Activated CD8-positive, alpha-beta memory T cell treated with anti-CD3 and anti-CD28 coated beads for 4 hours (primary cell): ENCODE results near the gene GATD1.
A peak's percentile ranks its signal among the peaks of the same experiment; 100 is the strongest.

Source experiments
- DNase-seq, 2 donors: peaks; one replicate each; pipeline ENCODE4 v3.0.0-alpha.2; 2020; ENCODE audit warnings: low read depth in 2 of 2

The GATD1 gene

DNA sequence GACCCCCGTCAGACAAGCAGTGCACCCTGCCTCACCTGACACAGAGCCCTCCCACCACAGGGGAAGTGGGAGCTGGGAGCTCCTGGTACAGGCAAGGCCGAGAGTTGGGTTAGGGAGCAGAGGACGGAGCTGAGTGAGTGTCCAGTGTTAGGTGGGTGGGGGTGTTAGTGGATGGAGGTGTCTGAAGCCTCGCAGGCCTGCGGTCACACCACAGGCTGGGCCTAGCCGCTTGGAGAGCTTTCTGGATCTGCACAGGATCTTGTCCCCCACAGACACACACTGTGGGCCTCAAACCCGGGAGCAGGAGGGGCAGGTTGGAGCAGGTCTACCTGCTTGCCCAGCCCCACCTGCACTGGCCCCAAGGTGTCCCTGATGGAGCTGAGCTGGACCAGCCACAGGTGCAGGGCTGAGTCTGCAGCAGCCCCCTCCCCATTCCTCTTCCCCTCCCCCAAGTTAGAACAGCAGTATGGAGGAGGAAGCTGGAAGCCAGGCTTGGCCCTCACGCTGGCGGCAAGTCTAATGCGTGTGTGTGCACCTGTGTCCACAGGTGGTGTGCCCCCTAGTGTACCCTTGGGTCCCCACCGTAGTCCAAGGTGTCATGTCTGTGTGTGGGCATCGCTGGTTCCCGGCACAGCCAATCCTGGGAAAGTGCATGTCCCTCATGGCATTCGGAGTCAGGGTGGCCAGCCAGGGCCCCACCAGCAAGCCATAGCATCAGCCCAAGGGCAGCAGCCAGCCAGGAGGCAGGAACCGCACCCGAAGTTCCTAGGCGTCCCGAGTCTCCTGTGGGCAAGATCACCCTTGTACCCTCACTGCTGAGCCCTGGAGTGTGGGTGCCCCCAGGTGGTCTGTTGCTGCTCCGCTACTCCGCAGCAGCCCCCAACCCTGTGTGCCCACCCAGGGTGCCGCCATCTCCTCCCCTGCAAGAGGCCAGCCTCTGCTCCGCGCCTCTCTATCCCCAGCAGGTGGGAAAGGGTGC lies 2.0 kb upstream of the GATD1 start:
- DNase-seq = no peak

DNA sequence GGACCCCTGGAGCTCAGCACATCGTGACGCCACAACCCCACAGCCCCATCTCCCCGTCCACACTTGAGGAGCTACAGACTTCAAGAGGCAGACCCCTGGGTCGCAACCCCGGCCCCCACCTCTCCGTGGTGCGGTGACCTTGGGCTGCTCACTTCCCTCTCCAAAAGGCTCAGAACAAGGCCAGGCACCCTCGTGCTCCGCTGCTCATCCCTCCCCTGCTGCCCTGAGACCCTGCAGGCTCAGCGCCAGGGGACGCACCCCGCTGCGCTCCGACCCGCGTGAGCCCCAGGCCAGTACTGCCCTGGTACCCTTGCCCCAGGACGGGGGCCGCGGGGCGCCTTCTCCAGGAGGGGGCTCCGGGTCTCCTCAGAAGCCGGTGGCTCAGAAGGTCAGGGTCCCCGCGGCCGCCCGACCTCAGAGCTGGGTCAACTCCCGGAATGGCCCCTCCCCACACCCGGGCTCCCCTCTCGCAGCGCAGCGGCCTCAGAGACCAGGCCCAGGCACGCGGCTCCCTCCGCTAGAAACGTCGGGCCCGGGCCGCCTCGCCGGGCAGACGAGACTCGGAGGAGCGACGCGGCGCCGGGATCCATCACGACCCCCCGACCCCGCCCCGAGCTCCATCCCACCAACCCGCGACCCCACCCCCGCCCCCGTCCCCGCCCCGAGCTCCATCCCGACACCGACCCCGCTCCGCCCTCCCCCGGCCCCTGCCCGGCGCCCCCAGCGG lies 563 bp downstream of the GATD1 start:
- no peak for DNase-seq

DNA sequence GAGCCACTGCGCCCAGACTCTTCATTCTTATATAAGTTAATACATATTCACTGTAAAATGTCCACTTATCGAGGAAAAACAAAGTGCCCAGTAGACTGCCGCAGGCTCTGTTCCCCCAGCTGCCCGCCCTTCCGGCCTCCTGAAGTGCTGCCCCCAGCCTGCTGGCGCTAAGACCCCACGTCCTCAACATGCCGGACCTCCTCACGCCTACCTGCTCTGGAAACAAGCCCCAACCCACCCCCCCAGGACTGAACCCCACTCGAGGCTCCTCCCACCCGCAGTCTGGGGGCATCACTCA lies 1.1 kb downstream of the GATD1 start:
- DNase-seq = no peak

DNA sequence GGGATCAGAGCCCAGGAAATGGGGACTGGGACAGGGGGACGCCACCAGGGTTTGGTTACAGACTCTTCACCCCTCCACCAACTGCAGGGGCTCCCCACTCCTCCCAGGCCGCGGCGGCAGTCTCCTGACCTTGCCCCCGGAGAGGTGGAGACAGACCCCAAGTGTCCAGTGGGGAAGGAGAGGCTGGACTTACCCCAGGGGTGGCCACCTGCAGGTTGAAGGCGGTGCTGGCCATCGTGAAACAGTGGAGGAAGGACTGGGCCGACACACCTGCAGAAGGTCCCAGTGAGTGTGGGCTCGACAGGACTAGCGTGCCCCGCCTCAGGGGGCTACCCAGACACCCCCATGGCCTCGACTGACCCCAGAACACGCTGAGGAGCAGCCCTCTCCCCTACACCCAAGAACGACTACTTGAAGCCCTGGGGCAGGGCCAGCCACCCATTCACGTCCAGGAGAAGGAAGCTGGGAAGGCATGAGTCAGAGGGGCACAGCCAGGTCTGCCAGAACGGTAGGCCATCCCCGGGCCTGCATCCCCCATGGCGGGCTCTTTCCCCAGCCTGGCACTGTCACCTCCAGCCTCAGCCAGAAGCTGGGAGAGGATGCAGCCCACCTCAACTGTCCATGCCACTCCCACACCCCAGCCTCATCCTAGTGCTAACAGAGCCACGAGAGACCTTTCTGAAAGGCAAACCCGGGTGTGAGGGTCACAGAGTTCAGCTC lies 2.3 kb downstream of the GATD1 start:
- DNase-seq = no peak

DNA sequence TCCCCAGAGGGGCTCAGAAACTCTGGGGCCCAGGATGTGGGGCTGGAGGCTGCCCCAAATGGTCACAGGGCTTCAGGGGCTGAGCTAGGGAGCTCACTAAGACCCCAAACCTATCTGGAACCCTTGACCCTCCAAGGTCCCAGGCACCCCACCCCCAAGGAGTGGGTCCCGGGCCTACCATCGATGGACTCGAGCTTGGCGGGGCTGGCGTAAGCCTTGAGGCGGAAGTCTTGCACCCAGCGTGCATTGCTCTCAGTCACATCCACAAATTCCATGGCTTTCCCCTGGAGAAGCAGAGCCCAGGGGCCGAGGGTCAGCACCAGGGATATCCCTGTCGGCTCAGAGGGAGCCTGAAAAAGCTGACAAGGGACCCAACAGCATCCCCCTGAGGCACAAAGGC lies 3.5 kb downstream of the GATD1 start:
- no peak for DNase-seq

DNA sequence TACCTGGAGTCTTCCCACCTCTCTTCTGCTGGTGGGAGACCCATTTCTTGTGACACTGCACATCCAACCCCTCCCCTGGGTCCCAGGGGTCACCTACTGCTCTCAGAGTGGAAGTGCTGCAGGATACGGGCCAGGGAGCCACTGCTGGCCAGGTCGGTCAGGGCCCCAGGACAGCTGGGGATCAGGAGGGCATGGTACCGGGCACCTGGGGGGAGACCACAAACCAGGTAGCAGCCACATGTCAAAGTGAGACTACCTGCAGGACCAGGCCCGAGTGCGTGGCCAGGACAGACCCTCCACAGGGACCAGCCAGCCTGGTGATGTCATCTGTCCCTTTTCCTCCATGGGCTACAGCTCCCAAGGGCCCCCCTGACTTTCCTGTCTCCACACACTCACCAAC lies 3.9 kb downstream of the GATD1 start:
- DNase-seq = no peak

DNA sequence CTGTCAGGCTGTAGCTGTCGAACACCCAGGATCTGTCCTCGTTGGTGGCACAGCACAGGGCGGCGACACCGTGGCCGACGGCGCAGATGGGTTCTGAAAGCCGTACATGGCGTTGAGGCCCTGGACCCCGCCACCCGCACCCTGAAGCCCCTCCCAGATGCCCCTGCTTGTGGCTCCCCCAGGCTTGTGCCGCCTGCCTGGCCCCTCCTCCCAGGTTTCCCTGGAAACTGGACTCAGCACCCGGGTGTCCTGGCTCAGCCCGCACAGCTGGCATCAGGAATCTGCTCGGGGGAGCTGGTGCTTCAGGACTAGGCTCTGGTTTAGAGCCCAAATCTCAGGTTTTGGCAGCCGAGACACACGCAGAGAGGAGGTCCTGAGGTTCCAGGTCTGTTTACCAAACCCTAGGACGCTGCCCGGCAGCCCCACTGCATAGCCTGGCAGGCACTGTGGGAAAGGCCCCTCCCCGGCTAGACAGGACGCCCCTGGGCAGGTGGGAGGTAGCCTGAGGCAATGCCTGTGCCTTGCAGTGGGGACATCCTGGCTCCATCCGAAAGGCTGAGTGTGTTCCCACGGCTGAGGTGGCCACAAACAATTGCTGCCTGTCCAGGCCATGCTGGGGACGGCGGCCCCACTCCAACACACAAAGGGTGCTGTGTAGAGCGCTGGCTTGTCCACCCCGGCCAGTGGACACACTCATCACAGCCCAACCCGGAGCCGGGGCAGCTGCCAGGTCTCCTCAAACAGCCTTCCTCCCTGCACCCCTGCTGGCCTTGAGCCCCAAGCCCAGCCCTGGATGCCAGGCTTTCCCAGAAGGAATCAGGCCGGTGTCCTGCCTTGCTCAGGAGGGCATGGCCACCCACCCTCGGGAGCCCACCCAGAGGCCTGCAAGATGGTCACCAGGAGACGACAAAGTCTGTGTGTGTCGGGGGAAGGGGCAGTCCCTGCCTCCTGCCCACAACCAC lies 4.6 kb downstream of the GATD1 start:
- DNase-seq = no peak

DNA sequence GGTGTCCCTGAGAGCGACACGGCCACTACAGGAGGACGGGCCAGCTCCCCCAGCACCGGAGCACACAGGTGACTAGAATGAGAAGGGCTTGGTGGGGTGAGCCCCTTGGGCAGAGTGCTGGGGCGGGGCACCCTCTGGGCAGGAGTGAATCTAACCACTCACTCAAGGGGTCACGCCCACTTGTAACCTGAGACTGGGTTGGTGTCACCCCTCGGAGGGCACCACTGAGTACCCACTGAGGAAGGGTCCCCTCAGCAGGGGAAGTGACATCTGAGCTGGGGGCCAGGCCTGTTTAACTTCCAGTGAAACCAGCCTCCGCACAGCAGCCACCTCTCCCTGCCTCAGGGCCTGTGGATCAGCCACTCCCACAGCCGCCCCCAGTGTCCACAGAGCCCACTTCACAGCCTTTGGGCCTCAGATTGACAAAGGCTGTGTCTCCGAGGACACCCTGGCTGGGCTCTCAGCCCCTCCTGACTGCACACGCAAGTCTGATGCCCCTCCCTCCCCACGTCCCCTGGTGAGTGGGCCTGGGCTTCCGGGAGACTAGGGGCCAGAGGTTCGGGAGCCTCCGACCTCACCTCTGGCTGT lies 5.6 kb downstream of the GATD1 start:
- no peak for DNase-seq

DNA sequence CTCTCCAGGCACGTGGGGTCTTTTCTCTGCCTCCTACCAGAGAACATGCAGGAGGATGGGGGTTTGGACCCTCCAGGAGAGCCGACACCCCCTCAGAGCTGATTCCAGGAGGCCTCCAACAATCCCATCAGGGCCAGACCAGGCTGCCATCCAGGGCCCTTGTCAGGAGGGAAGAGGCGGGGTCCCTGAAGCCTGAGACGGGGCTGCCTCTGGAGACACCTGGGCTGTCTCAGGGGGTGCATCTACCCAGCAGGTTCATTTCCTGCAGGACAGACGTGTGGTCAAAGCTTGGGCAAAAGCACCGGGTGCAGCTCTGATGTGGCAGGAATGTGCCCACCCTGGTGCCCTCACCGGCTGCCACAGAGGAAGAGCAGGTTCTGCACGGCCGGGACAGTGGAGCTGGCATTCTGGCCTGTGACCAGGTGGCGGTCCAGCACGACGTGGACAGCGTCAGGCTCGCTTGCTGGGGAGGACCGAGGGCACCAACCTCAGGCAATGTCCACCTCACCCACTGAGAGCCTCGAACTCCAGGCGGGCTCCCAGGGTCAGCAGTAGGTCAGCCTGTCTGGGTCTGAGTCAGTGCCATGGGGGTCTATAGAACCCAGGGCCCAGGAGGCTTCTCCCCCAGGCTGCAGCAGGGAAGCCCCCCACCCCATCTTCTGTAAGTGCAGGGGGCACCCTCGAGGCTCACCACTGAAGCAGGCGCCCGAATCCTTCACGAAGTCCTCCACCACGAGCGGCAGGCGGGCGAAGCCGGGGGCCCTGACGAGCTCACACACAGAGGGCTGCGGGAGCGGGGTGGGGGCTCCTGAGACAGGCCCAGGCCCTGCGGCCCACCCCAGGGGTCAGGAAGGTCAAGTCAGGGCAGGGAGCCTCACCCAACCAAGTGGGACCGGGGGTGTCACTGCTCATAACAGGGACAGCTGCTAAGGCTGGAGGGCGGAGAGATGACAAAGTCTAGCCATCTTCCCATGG lies 6.4 kb downstream of the GATD1 start:
- DNase-seq = no peak

DNA sequence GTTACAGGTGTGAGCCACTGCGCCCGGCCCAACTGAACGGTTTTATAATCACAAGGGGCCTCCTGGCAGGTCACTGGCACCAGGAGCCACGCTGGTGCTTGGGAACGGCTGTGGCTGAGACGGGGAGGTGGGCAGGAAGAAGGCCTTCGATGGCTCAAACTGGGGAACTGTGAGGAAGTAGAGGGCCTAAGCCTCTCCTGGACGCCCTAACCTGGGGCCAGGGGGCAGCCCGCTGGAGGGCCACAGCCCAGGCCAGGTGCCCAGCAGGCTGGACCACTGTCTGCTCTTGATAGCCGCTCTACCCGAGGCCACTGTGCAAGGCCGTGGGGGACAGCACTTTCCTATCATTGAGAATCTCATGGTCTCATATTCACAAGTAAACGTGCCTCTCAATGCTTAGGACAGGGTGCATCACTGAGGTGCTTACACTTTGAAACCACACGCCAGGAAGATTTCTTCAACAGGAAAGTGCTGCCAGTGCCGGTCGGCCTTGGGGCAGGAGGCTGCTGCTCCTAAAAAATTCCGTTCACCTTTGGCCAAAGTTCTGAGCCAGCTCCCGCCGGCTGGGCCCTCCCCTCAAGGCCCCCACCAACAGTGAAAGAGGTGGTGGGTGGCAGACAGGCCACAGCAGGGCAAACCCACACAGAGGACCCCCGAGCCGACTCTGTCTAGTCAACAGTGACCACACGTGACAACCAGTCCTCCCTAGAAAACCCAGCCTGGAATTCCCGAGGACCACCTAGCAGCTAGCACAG lies 7.2 kb downstream of the GATD1 start:
- DNase-seq = no peak

DNA sequence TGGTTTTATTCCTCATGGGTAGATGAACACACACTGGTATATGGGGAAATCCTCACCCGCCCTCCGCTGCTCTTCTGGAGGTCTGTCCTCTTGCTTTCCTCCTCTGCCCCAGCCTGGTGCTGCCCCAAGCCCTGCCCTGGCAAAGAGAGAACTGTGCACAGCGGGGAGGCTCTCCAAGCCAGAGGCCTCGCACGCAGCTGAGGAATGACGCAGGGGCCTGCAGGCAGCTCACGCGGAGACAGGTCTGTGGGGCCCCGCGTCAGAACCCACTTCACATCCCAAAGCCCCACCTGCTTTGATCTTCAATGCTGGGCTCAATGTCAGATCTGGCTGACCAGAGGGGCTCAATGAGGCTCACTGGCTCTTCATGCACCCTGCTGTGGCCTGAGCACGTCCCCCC lies 10.0 kb downstream of the GATD1 start:
- DNase-seq = no peak

DNA sequence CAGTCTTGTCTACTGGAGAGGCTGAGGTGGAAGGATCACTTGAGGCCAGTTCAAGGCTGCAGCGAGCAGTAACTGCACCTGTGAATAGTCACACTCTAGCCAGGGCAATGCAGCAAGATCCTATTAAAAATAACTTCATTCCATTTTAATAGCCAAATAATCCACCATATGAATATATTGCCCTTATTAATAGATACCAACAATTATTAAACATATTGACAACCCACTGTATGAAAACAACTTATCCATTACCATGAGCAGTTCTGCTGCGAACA lies 10.4 kb downstream of the GATD1 start:
- no peak for DNase-seq

DNA sequence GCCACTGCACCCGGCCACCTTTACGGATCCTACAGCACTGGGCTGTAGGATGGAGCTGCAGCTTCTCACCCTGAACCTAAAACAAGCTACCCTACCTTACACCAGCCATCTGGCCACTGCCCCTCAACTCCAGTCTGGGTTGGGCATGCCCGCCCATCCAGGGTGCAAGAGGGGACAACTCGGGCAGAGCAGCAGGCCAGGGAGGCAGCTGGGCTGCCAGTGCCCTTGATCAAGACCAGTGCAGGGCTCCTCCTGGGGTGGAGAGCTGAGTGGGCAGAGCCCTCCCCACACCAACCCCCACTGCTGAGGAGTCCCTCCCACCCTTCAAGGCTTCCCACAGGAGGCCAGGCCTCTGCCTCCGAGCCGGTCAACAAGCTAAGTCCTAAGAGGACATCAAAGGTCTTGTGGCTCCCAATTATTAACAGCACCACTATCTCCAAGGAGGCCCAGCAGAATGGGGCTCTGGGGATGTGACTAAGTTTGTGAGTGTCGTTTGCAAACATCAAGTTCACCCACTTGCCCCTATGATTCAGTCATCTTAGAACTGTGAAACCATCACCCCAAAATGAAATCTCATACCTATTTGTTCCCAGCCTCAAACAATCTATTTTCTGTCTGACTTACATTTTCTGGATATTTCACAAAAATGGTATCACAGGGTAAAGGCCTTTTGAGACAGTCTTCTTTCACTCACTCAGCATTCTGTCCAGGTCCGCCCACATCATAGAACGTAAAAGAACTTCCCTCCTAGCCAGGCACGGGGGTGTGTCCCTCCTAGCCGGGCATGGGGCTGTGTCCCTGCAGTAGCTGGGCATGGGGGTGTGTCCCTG lies 11.0 kb downstream of the GATD1 start:
- DNase-seq = no peak

DNA sequence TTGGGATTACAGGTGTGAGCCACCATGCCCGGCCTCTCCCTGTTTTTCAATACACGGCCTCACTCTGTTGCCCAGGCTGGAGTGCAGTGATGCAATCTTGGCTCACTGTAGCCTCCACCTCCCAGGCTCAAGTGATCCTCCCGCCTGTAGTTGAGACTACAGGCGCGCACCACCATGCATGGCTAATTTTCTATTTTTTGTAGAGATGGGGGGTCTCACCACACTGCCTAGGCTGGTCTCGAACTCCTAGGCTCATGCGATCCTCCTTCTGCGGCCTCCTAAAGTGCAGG lies 11.5 kb downstream of the GATD1 start:
- no peak for DNase-seq

DNA sequence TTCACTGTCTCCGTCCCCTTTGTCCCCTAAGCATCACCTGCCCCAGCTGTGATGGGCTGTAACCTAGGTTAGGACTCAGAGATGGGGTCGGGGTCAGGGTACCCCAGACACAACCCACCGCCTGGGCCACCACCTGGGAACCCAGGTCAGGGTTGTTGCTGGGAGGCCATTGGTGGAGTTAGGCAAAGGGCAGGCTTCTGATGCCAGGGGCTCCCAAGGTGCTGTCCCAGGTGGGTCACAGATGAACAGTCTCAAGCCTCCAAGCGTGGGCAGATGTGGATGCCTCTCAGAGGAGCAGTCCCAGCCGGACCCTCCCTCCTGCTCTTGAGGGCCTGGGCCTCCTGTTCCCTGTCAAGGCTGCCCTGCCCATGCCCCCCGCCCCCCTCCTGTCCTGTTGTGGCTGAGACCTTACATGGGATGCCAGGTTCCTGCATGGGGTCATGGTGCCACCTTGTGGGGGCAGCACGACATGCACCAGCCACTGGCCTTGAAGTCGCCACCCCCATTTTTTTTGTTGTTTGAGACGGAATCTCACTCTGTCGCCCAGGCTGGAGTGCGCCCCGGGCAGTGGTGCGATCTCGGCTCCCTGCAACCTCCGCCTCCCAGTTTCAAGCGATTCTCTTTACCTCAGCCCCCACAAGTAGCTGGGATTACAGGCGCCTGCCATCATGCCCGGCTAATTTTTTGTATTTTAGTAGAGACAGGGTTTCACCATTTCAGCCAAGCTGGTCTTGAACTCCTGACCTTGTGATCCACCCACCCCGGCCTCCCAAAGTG lies 12.1 kb downstream of the GATD1 start:
- peak in 1 of 2 donors; percentile 27 for DNase-seq

DNA sequence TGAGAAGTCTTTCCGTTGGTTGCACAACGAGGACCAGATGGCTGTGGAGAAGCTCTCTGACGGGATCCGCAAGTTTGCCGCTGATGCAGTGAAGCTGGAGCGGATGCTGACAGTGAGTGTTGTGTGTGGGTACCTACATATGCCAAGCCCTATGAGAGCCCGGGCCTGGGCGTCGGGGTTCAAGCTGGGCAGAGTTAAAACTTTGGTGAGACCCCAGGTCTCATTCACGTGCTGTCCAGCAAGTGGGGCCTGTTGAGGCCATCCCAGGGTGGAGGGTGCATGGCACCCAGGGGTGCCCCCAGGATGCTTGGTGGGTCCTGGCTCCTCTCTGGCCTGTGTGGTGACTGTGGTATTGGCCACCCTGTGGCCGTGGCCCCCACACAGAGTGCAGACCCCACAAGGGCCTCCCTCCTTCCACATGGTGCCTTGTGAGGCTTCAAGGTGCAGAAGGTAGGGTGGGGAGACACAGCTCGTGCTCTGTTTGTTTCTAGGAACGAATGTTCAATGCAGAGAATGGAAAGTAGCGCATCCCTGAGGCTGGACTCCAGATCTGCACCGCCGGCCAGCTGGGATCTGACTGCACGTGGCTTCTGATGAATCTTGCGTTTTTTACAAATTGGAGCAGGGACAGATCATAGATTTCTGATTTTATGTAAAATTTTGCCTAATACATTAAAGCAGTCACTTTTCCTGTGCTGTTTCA lies 12.8 kb downstream of the GATD1 start:
- no peak for DNase-seq
